NB4 (cell line): Measurements from ENCODE around the gene CCL5.

Source experiments
- DNase-seq: peaks from one replicate; pipeline ENCODE4 v3.0.0; 2010; ENCODE audit warnings: low read depth
- H3K4me3 ChIP-seq: one replicate; pipeline ENCODE4 v1.5.1; 2011; ENCODE audit warnings: mild to moderate bottlenecking, low read depth, low read length, moderate library complexity
- CTCF ChIP-seq: IDR thresholded peaks from one replicate; pipeline ENCODE4 v1.5.1; 2012; ENCODE audit warnings: low read depth, low read length
- MAX ChIP-seq: IDR thresholded peaks from 2 replicates; pipeline ENCODE4 v1.6.1; 2011; ENCODE audit warnings: low read depth, low read length
- MYC ChIP-seq: IDR thresholded peaks from 2 replicates; pipeline ENCODE4 v1.6.1; 2011; ENCODE audit warnings: low read depth, low read length
- POLR2A ChIP-seq: IDR thresholded peaks from 2 replicates; pipeline ENCODE4 v1.6.1; 2011; ENCODE audit warnings: mild to moderate bottlenecking; ENCODE audit not compliant: insufficient read length; ENCODE audit errors: extremely low read depth

CCL5 gene

GRCh38 chr17:35895636-35896587 lies 15.8 kb upstream of the CCL5 start:
- peak; percentile 97 for DNase-seq
- TF ChIP-seq POLR2A (peak; percentile 22), MAX (peak; percentile 39; the same call in 1 of the 2 replicates), CTCF (no peak), MYC (no peak)
- H3K4me3 ChIP-seq = peak overlapping the region; percentile 27

GRCh38 chr17:35894206-35894605 lies 14.0 kb upstream of the CCL5 start:
- TF ChIP-seq MYC = no peak
- TF ChIP-seq CTCF = no peak
- no peak for TF ChIP-seq POLR2A
- no peak for TF ChIP-seq MAX
- no peak for DNase-seq
- H3K4me3 ChIP-seq = no peak overlapping the region

GRCh38 chr17:35893751-35894150 lies 13.6 kb upstream of the CCL5 start:
- no peak overlapping the region for H3K4me3 ChIP-seq
- DNase-seq = no peak
- no peak for TF ChIP-seq MAX
- TF ChIP-seq CTCF = no peak
- no peak for TF ChIP-seq MYC

GRCh38 chr17:35892091-35893035 lies 12.2 kb upstream of the CCL5 start:
- TF ChIP-seq MAX (peak; percentile 32), MYC (no peak)
- DNase-seq = peak; percentile 76
- H3K4me3 ChIP-seq = no peak overlapping the region

GRCh38 chr17:35891269-35891668 lies 11.1 kb upstream of the CCL5 start:
- H3K4me3 ChIP-seq = no peak overlapping the region
- TF ChIP-seq MAX (no peak), POLR2A (no peak), MYC (no peak), CTCF (no peak)
- DNase-seq = no peak
